ENCODE results near the gene PBRM1. TPM values are rescaled to one million over a fixed set of nuclear protein-coding genes. Genes with fewer than 3 reads are reported as not detected.

Gene PBRM1
- total and polyA plus RNA-seq, 2 experiments from 2014 or later: 57.5 to 72.5 TPM

DNA sequence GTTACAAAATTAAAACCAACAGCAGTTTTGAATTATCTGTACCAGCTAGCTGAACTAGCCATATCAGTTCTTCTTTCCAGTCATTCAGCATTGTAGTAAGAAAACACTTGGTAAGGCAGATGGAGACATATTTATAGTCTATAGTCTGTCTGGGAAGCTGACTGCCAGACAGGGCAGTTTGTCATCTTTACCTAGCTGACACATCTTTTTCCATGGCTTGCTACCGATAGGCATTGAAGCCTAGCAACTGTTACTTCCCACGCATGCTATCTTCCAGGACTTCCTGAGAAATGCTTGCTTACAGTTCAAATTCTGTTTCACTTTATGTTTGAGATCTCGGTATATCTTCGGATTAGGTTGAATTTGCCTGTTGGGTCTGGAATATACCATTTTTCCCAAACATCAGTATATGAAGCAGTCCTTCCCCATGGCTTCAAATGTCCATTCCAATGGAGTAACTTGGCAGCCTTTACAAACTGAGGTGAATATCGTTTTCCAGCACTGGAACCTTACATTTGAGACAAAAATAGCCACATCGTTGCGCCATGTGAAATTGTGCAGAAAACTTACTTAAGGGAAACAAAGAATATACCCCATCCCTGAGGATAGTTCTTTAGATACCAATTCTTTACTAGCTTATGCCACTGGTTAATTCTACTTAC lies 8.9 kb upstream of the PBRM1 start:
- peaks cover 69% of the 10 kb centered on the region for H3K36me3 ChIP-seq (ENCODE audit: insufficient read depth)
- peaks cover 5% of the 10 kb centered on the region for H3K27me3 Mint-ChIP-seq (ENCODE audit: insufficient read depth, low read depth, poor library complexity)
- peaks cover 13% of the 10 kb centered on the region for H3K79me2 ChIP-seq (replicated peaks; ENCODE audit: insufficient read depth)

DNA sequence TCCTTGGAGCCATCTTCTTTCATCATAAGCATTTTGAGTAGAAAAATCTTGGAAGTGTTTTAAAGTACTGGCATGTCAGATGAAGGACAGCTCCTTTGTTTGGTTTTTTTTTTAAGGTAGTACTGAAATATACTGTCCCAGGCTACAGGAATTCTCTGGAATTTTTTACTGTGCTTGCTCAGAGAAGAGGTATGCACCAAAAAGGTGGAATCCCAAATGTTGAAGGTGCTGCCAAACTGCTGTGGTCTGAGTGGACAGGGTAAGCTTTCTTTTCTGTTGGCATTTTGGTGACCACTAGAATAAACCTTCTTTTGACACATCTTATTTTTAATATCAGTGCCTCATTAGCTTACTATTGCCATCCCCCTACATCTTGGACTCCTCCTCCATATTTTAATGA lies 7.4 kb upstream of the PBRM1 start:
- H3K36me3 Mint-ChIP-seq (ENCODE audit: low read depth): peaks cover 94% of the 10 kb centered on the region
- DNase-seq (ENCODE audit: low spot score) (no peak), ATAC-seq (no peak)
- Histone ChIP-seq H3K79me2 (replicated peaks; ENCODE audit: insufficient read depth) (peaks cover 29% of the 10 kb centered on the region), H3K4me2 (no peak overlapping the region), H3K27ac (ENCODE audit: low read depth) (no peak overlapping the region), H3K4me1 (ENCODE audit: insufficient read depth) (no peaks in the 10 kb centered on the region), H2AFZ (no peak overlapping the region), H3K36me3 (ENCODE audit: insufficient read depth) (peaks cover 80% of the 10 kb centered on the region), H3K9me2 (ENCODE audit: insufficient read depth) (no peaks in the 10 kb centered on the region), H3F3A (replicated peaks; ENCODE audit: low read depth) (peaks cover 86% of the 10 kb centered on the region), H3K4me3 (no peak overlapping the region), H4K20me1 (replicated peaks; ENCODE audit: insufficient read depth) (peaks cover 57% of the 10 kb centered on the region), H3K27me3 (ENCODE audit: insufficient read depth) (no peaks in the 10 kb centered on the region)
- H3K4me3 Mint-ChIP-seq: no peak overlapping the region
- H3K27me3 Mint-ChIP-seq (ENCODE audit: insufficient read depth, low read depth, poor library complexity): peaks cover 3% of the 10 kb centered on the region
- H3K9me3 Mint-ChIP-seq: no peaks in the 10 kb centered on the region
- no peak overlapping the region for H3K27ac Mint-ChIP-seq
- H3K4me1 Mint-ChIP-seq: no peaks in the 10 kb centered on the region
- TF ChIP-seq, protein P1, sequence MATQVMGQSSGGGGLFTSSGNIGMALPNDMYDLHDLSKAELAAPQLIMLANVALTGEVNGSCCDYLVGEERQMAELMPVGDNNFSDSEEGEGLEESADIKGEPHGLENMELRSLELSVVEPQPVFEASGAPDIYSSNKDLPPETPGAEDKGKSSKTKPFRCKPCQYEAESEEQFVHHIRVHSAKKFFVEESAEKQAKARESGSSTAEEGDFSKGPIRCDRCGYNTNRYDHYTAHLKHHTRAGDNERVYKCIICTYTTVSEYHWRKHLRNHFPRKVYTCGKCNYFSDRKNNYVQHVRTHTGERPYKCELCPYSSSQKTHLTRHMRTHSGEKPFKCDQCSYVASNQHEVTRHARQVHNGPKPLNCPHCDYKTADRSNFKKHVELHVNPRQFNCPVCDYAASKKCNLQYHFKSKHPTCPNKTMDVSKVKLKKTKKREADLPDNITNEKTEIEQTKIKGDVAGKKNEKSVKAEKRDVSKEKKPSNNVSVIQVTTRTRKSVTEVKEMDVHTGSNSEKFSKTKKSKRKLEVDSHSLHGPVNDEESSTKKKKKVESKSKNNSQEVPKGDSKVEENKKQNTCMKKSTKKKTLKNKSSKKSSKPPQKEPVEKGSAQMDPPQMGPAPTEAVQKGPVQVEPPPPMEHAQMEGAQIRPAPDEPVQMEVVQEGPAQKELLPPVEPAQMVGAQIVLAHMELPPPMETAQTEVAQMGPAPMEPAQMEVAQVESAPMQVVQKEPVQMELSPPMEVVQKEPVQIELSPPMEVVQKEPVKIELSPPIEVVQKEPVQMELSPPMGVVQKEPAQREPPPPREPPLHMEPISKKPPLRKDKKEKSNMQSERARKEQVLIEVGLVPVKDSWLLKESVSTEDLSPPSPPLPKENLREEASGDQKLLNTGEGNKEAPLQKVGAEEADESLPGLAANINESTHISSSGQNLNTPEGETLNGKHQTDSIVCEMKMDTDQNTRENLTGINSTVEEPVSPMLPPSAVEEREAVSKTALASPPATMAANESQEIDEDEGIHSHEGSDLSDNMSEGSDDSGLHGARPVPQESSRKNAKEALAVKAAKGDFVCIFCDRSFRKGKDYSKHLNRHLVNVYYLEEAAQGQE (IDR thresholded peaks at IDR 0.05; ENCODE audit: unreplicated experiment): no peak
- TF ChIP-seq ZNF331 (CRISPR knock-in tag; IDR thresholded peaks at IDR 0.05; ENCODE audit: low read depth) (no peak), POLR2AphosphoS5 (IDR thresholded peaks at IDR 0.05; ENCODE audit: low read depth) (no peak), ZNF114 (CRISPR knock-in tag; IDR thresholded peaks at IDR 0.05) (no peak)

More for the DNA sequence above, 8.9 kb upstream of the PBRM1 start:
- Histone ChIP-seq H3K4me1 (ENCODE audit: insufficient read depth) (no peaks in the 10 kb centered on the region), H3K4me2 (no peak overlapping the region), H3K9me2 (ENCODE audit: insufficient read depth) (no peaks in the 10 kb centered on the region), H4K20me1 (replicated peaks; ENCODE audit: insufficient read depth) (peaks cover 50% of the 10 kb centered on the region), H3K4me3 (no peak overlapping the region), H2AFZ (no peak overlapping the region), H3F3A (replicated peaks; ENCODE audit: low read depth) (peaks cover 71% of the 10 kb centered on the region), H3K27me3 (ENCODE audit: insufficient read depth) (no peaks in the 10 kb centered on the region), H3K27ac (ENCODE audit: low read depth) (peak overlapping the region; percentile 52)
- no peak for TF ChIP-seq EZH2phosphoT487 (IDR thresholded peaks at IDR 0.05; ENCODE audit: unreplicated experiment)
- TF ChIP-seq ZNF114 (CRISPR knock-in tag; IDR thresholded peaks at IDR 0.05): no peak
- TF ChIP-seq CREB1 (CRISPR knock-in tag; IDR thresholded peaks at IDR 0.05; ENCODE audit: low read depth): no peak
- TF ChIP-seq ZNF331 (CRISPR knock-in tag; IDR thresholded peaks at IDR 0.05; ENCODE audit: low read depth): no peak
- TF ChIP-seq, protein P2, sequence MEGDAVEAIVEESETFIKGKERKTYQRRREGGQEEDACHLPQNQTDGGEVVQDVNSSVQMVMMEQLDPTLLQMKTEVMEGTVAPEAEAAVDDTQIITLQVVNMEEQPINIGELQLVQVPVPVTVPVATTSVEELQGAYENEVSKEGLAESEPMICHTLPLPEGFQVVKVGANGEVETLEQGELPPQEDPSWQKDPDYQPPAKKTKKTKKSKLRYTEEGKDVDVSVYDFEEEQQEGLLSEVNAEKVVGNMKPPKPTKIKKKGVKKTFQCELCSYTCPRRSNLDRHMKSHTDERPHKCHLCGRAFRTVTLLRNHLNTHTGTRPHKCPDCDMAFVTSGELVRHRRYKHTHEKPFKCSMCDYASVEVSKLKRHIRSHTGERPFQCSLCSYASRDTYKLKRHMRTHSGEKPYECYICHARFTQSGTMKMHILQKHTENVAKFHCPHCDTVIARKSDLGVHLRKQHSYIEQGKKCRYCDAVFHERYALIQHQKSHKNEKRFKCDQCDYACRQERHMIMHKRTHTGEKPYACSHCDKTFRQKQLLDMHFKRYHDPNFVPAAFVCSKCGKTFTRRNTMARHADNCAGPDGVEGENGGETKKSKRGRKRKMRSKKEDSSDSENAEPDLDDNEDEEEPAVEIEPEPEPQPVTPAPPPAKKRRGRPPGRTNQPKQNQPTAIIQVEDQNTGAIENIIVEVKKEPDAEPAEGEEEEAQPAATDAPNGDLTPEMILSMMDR (conservative IDR thresholded peaks at IDR 0.05; ENCODE audit: low read depth in 2 of 2): no peak
- TF ChIP-seq, protein P1 (IDR thresholded peaks at IDR 0.05; ENCODE audit: unreplicated experiment): no peak
- H3K4me1 Mint-ChIP-seq: no peaks in the 10 kb centered on the region
- no peak overlapping the region for H3K27ac Mint-ChIP-seq
- ATAC-seq (no peak), DNase-seq (ENCODE audit: low spot score) (no peak)
- no peaks in the 10 kb centered on the region for H3K9me3 Mint-ChIP-seq
- H3K4me3 Mint-ChIP-seq: no peak overlapping the region
- peaks cover 78% of the 10 kb centered on the region for H3K36me3 Mint-ChIP-seq (ENCODE audit: low read depth)

Data from GM23338 (cell line).